GM23248 (cell line): Measurements from ENCODE around the gene IPO11. TPM values are rescaled to one million over a fixed set of nuclear protein-coding genes. Genes with fewer than 3 reads are reported as not detected.

Source experiments
- DNase-seq: peaks from one replicate; pipeline ENCODE4 v3.0.0-alpha.2; 2015
- H2AFZ ChIP-seq: fragments of 200-600 bp; sonication (generic); 2 replicates; pipeline ENCODE4 v1.6.1; 2016; ENCODE audit warnings: antibody characterized with exemption
- H3F3A ChIP-seq: fragments of 200-600 bp; sonication (generic); 2 replicates; pipeline ENCODE4 v1.6.1; 2016; ENCODE audit warnings: mild to moderate bottlenecking, antibody characterized with exemption, mixed run types; ENCODE audit not compliant: insufficient read depth
- H3K27ac ChIP-seq: fragments of 200-600 bp; sonication (generic); 2 replicates; pipeline ENCODE4 v1.5.1; 2016; ENCODE audit warnings: mild to moderate bottlenecking
- H3K27me3 ChIP-seq: fragments of 200-600 bp; sonication (generic); replicated peaks from 2 replicates; pipeline ENCODE4 v1.6.1; 2016; ENCODE audit warnings: mild to moderate bottlenecking; ENCODE audit not compliant: insufficient read depth
- H3K36me3 ChIP-seq: fragments of 200-600 bp; sonication (generic); 2 replicates; pipeline ENCODE4 v1.6.1; 2016; ENCODE audit warnings: low read depth, mild to moderate bottlenecking
- H3K4me1 ChIP-seq: fragments of 200-600 bp; sonication (generic); 2 replicates; pipeline ENCODE4 v1.6.1; 2016; ENCODE audit warnings: mild to moderate bottlenecking; ENCODE audit not compliant: insufficient read depth
- H3K4me2 ChIP-seq: fragments of 200-600 bp; sonication (generic); one replicate; pipeline ENCODE4 v1.6.1; 2016; ENCODE audit warnings: mild to moderate bottlenecking; ENCODE audit not compliant: unreplicated experiment
- H3K4me3 ChIP-seq: fragments of 200-600 bp; sonication (generic); 2 replicates; pipeline ENCODE4 v1.5.1; 2016; ENCODE audit warnings: mild to moderate bottlenecking
- H3K79me2 ChIP-seq: fragments of 200-600 bp; sonication (generic); 2 replicates; pipeline ENCODE4 v1.6.1; 2016; ENCODE audit warnings: mild to moderate bottlenecking; ENCODE audit not compliant: insufficient read depth
- H3K9ac ChIP-seq: fragments of 200-600 bp; sonication (generic); 2 replicates; pipeline ENCODE4 v1.6.1; 2016; ENCODE audit warnings: mild to moderate bottlenecking
- H3K9me2 ChIP-seq: fragments of 200-600 bp; sonication (generic); 2 replicates; pipeline ENCODE4 v1.6.1; 2016; ENCODE audit warnings: mixed run types, mild to moderate bottlenecking, moderate library complexity; ENCODE audit not compliant: insufficient read depth
- H3K9me3 ChIP-seq: fragments of 200-600 bp; sonication (generic); one replicate; pipeline ENCODE4 v1.6.1; 2017; ENCODE audit warnings: low read depth
- H4K20me1 ChIP-seq: fragments of 200-600 bp; sonication (generic); 2 replicates; pipeline ENCODE4 v1.6.0; 2016; ENCODE audit not compliant: insufficient read depth
- EZH2 ChIP-seq: fragments of 200-600 bp; sonication (generic); IDR thresholded peaks from 2 replicates; pipeline ENCODE4 v1.6.1; 2018; ENCODE audit warnings: antibody characterized with exemption, mild to moderate bottlenecking; ENCODE audit not compliant: insufficient read depth, poor library complexity, severe bottlenecking
- EZH2phosphoT487 ChIP-seq: fragments of 200-600 bp; sonication (generic); IDR thresholded peaks from 2 replicates; pipeline ENCODE4 v1.6.1; 2018; ENCODE audit warnings: antibody characterized with exemption, moderate library complexity, mild to moderate bottlenecking, low read depth; ENCODE audit not compliant: insufficient read depth
- WGBS, 2 experiments: methylation state at CpG; one replicate each; pipeline ENCODE4 v1.1.6; 2015 to 2017; ENCODE audit warnings: low lambda C conversion rate in 2 of 2, low coverage in 1 of 2; ENCODE audit errors: missing lambda C conversion rate in 2 of 2; 5-methylcytosine and 5-hydroxymethylcytosine counted together
- in situ Hi-C: fragments of 300-500 bp; cut with MboI; formaldehyde crosslinking; loops from 2 replicates; pipeline ENCODE4 v1.15.0; 2020
- polyA plus RNA-seq: library from polyadenylated mRNA; unstranded; fragments of >200 nt; fragmentation: Nextera tagmentation; extraction: Ambion mirVana; gene quantifications from 2 replicates; pipeline ENCODE4 v1.2.1, GENCODE V29; 2016
- total RNA-seq: library from RNA; depleted of rRNA; stranded (reverse); fragments of >200 nt; shearing (Covaris generic); gene quantifications from 2 replicates; pipeline ENCODE4 v1.2.3, GENCODE V29; 2014

The IPO11 gene
- total and polyA plus RNA-seq, 2 experiments from 2014 or later, result 19.9 to 26.5 TPM

- no peaks in the 10 kb centered on the region for H3F3A ChIP-seq
- no peak overlapping the region for H3K4me2 ChIP-seq
- in situ Hi-C loops, result no loop called here
- H3K36me3 ChIP-seq, result no peaks in the 10 kb centered on the region
- H4K20me1 ChIP-seq, result no peaks in the 10 kb centered on the region
- no peaks in the 10 kb centered on the region for H3K9me2 ChIP-seq
- H2AFZ ChIP-seq, result no peak overlapping the region
- no peak overlapping the region for H3K27ac ChIP-seq
- H3K79me2 ChIP-seq, result no peaks in the 10 kb centered on the region
- 49 to 50% methylated on average over 4 of the region's 4 CpGs for WGBS, 2 experiments
- H3K9me3 ChIP-seq, result no peaks in the 10 kb centered on the region
- TF ChIP-seq EZH2phosphoT487, result no peak
- H3K4me1 ChIP-seq, result no peaks in the 10 kb centered on the region
- no peak overlapping the region for H3K4me3 ChIP-seq
- H3K27me3 ChIP-seq, result no peaks in the 10 kb centered on the region
- DNase-seq, result no peak
- H3K9ac ChIP-seq, result no peak overlapping the region
Observed at GRCh38 chr5:62534461-62535236, 122.1 kb downstream of the IPO11 start.

- Histone ChIP-seq H4K20me1 (no peaks in the 10 kb centered on the region), H3K9me2 (no peaks in the 10 kb centered on the region), H3K9ac (no peak overlapping the region), H3K27me3 (no peaks in the 10 kb centered on the region), H3K4me1 (no peaks in the 10 kb centered on the region), H3K79me2 (no peaks in the 10 kb centered on the region), H3F3A (no peaks in the 10 kb centered on the region), H3K27ac (no peak overlapping the region), H2AFZ (no peak overlapping the region), H3K36me3 (no peaks in the 10 kb centered on the region), H3K9me3 (no peaks in the 10 kb centered on the region), H3K4me2 (no peak overlapping the region), H3K4me3 (no peak overlapping the region)
- TF ChIP-seq EZH2, result no peak
- no peak for DNase-seq
- WGBS, 2 experiments, result 97 to 100% methylated on average over 2 of the region's 2 CpGs
- in situ Hi-C loops, result no loop called here
Observed at GRCh38 chr5:62536232-62536631, 123.7 kb downstream of the IPO11 start.

DNA sequence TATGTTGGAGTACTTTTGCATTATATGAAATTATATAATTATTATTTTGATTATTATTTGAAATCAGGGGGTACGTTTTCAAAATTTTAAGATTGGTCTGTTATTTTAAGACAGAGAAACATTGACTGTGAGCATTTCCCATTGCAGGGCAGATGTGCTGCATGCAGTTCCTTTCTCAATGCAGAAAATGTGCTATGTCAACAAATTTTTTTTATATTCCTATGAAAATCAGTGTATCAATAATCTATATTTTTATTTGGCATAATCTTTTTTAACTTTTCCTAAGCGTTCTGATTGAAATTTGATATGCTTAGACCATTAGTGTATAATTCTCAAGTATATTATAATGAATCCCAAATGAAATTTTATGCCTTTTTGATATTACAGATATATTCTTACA, 124.2 kb downstream of the IPO11 start:
- no peaks in the 10 kb centered on the region for H3K79me2 ChIP-seq
- H3K4me3 ChIP-seq, result no peak overlapping the region
- H3K9me2 ChIP-seq, result no peaks in the 10 kb centered on the region
- H4K20me1 ChIP-seq, result no peaks in the 10 kb centered on the region
- no peak overlapping the region for H3K9ac ChIP-seq
- no peaks in the 10 kb centered on the region for H3K9me3 ChIP-seq
- WGBS, 2 experiments, result 96 to 98% methylated on average over 2 of the region's 2 CpGs
- H3K4me2 ChIP-seq, result no peak overlapping the region
- H2AFZ ChIP-seq, result no peak overlapping the region
- in situ Hi-C loops, result no loop called here
- no peak overlapping the region for H3K27ac ChIP-seq
- no peaks in the 10 kb centered on the region for H3K27me3 ChIP-seq
- no peaks in the 10 kb centered on the region for H3K36me3 ChIP-seq
- no peak for DNase-seq
- TF ChIP-seq EZH2, result no peak
- no peak for TF ChIP-seq EZH2phosphoT487
- no peaks in the 10 kb centered on the region for H3F3A ChIP-seq
- no peaks in the 10 kb centered on the region for H3K4me1 ChIP-seq

DNA sequence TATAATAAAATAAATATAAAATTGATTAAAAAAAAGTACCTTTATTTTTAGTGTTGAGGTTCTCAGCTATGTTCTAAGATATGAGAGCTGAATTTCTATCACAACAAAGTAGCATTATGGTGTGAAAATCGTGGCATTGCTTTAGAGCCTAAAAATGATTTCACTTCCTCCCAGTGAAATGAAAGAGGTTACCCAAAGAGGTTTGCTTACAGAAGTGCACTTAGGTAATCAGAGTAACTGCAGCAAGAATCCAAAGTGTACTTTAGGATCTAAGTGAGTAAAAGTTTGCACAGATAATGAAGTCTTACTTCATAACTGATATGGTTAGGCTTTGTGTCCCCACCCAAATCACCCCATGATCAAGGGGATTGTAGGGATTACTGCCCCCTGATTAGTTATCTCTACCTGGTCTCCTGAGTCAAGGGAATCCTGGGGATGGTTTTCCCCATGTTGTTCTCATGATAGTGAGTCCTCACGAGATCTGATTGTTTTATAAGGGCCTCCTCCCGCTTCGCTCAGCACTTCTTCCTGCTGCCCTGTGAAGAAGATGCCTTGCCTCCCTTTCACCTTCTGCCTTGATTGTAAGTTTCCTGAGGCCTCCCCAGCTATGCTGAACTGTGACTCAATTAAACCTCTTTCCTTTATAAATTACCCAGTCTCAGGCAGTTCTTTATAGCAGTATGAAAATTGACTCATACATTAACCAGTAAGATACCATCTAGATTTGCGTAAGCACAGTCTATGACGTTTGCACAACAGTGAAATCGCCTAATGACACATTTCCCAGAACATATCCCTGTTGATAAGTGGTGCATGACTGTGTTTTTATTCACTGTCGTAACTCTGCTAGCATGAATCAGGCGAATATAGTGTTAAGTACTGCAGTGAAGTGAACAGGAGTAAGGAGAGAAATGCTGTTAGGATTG, 125.7 kb downstream of the IPO11 start:
- H3K27ac ChIP-seq, result peak overlapping the region; percentile 17; the same call in 1 of the 2 replicates
- no peak overlapping the region for H3K9ac ChIP-seq
- peak; percentile 76 for DNase-seq

More for the DNA sequence above, 125.7 kb downstream of the IPO11 start:
- in situ Hi-C loops, result no loop called here
- Histone ChIP-seq H4K20me1 (no peaks in the 10 kb centered on the region), H3K4me2 (no peak overlapping the region), H3F3A (no peaks in the 10 kb centered on the region), H3K4me1 (no peaks in the 10 kb centered on the region), H3K79me2 (no peaks in the 10 kb centered on the region), H3K4me3 (no peak overlapping the region), H3K27me3 (no peaks in the 10 kb centered on the region), H2AFZ (no peak overlapping the region), H3K36me3 (no peaks in the 10 kb centered on the region), H3K9me3 (no peaks in the 10 kb centered on the region), H3K9me2 (no peaks in the 10 kb centered on the region)
- 66 to 69% methylated on average over 9 of the region's 9 CpGs for WGBS, 2 experiments
- no peak for TF ChIP-seq EZH2
- TF ChIP-seq EZH2phosphoT487, result no peak
